Gastroesophageal sphincter (tissue), 4 donors: ENCODE data around the gene BTBD1. TPM values are rescaled to one million over a fixed set of nuclear protein-coding genes. Genes with fewer than 3 reads are reported as not detected.

Experiments used
- ATAC-seq: fragments of 150-250 bp; one replicate; pipeline ENCODE4 v1.9.1; 2016; ENCODE audit warnings: mild to moderate bottlenecking, moderate library complexity
- H3K27ac ChIP-seq, 4 donors: fragments of 200-600 bp; sonication (generic) in 3 of 4; 1 replicate in 3 of 4; 2 replicates in 1 of 4; pipeline ENCODE4 v1.5.1; 2016 to 2019
- H3K27me3 ChIP-seq: fragments of 200-600 bp; sonication (generic); one replicate; pipeline ENCODE4 v1.5.1; 2019
- H3K36me3 ChIP-seq, 2 donors: fragments of 200-600 bp; sonication (generic); one replicate each; pipeline ENCODE4 v1.5.1; 2019; ENCODE audit warnings: control low read depth in 1 of 2
- H3K4me1 ChIP-seq, 3 donors: fragments of 200-600 bp; sonication (generic); 1 replicate in 2 of 3; 2 replicates in 1 of 3; pipeline ENCODE4 v1.5.1; 2016 to 2019; ENCODE audit warnings: control low read depth in 2 of 3
- H3K4me3 ChIP-seq, 2 donors: fragments of 200-600 bp; sonication (generic); one replicate each; pipeline ENCODE4 v1.5.1; 2019; ENCODE audit warnings: mild to moderate bottlenecking in 1 of 2, moderate library complexity in 1 of 2
- H3K9me3 ChIP-seq, 3 donors: fragments of 200-600 bp; sonication (generic); one replicate each; pipeline ENCODE4 v1.5.1; 2017 to 2019; ENCODE audit warnings: control low read depth in 2 of 3
- CTCF ChIP-seq, 4 experiments: fragments of 200-600 bp in 2 of 4; fragments of 450-650 bp in 2 of 4; sonication (generic) in 1 of 4; IDR thresholded peaks; one replicate each; pipeline ENCODE4 v1.5.1; 2017 to 2019; ENCODE audit warnings: antibody characterized with exemption in 4 of 4, mild to moderate bottlenecking in 2 of 4, moderate library complexity in 2 of 4
- EP300 ChIP-seq: sonication (generic); formaldehyde crosslinking; IDR thresholded peaks from one replicate; pipeline ENCODE4 v1.6.1; 2017; ENCODE audit warnings: antibody characterized with exemption, mild to moderate bottlenecking
- POLR2A ChIP-seq, 2 donors: fragments of 450-650 bp; IDR thresholded peaks; one replicate each; pipeline ENCODE4 v1.6.1; 2017; ENCODE audit warnings: antibody characterized with exemption in 2 of 2, mild to moderate bottlenecking in 2 of 2, moderate library complexity in 1 of 2
- POLR2AphosphoS5 ChIP-seq: sonication (generic); formaldehyde crosslinking; IDR thresholded peaks from one replicate; pipeline ENCODE4 v1.6.1; 2017; ENCODE audit warnings: antibody characterized with exemption
- WGBS, 2 donors: methylation state at CpG; one replicate each; pipeline ENCODE4 v1.1.5; 2018; ENCODE audit warnings: low coverage in 1 of 2; 5-methylcytosine and 5-hydroxymethylcytosine counted together
- small RNA-seq, 4 donors: library from RNA; depleted of rRNA; stranded (forward); fragments of <200 nt; gene quantifications; one replicate each; pipeline ENCODE3, GENCODE V24; 2016
- total RNA-seq, 4 donors: library from RNA; depleted of rRNA; stranded (reverse); fragments of >200 nt; gene quantifications; one replicate each; pipeline ENCODE4 v1.1.0, GENCODE V29; 2016

The BTBD1 gene
- total RNA-seq, 4 donors from 2014 or later, result 48.6 to 69.6 (median 60.5) TPM

GRCh38 chr15:82969353-82969752, 97.7 kb downstream of the BTBD1 start:
- Histone ChIP-seq H3K4me1 (no peaks in the 10 kb centered on the region), H3K27me3 (no peaks in the 10 kb centered on the region), H3K36me3 (no peaks in the 10 kb centered on the region), H3K4me3 (no peak overlapping the region), H3K9me3 (no peaks in the 10 kb centered on the region), H3K27ac (no peak overlapping the region)
- 70 to 76% methylated on average over 7 of the region's 7 CpGs for WGBS, 2 donors
- TF ChIP-seq POLR2A (IDR thresholded peaks at IDR 0.05) (no peak), EP300 (no peak), POLR2AphosphoS5 (no peak), CTCF (IDR thresholded peaks at IDR 0.05) (no peak)
- no peak for ATAC-seq

GRCh38 chr15:82968066-82968465, 99.0 kb downstream of the BTBD1 start:
- Histone ChIP-seq H3K9me3 (no peaks in the 10 kb centered on the region), H3K4me1 (no peaks in the 10 kb centered on the region), H3K27ac (no peak overlapping the region), H3K27me3 (no peaks in the 10 kb centered on the region), H3K36me3 (no peaks in the 10 kb centered on the region), H3K4me3 (no peak overlapping the region)
- TF ChIP-seq EP300 (no peak), POLR2AphosphoS5 (no peak), CTCF (IDR thresholded peaks at IDR 0.05) (no peak), POLR2A (IDR thresholded peaks at IDR 0.05) (no peak)
- no peak for ATAC-seq
- WGBS, 2 donors, result 94% methylated on average over 4 of the region's 4 CpGs

- H3K4me3 ChIP-seq, result no peak overlapping the region
- H3K27me3 ChIP-seq, result no peaks in the 10 kb centered on the region
- H3K36me3 ChIP-seq, result no peaks in the 10 kb centered on the region
- WGBS, 2 donors, result 66 to 80% methylated on average over 2 to 4 of the region's 4 CpGs
- H3K27ac ChIP-seq, result no peak overlapping the region
- TF ChIP-seq POLR2AphosphoS5, result no peak
- no peaks in the 10 kb centered on the region for H3K4me1 ChIP-seq
- no peaks in the 10 kb centered on the region for H3K9me3 ChIP-seq
- no peak for ATAC-seq
Observed at GRCh38 chr15:82966671-82967071, 100.4 kb downstream of the BTBD1 start.

Small RNAs within 50 kb of the gene (small RNA-seq; reads per million reads assigned to genes)
- 0 reads per million in 4 donors for gene MIR4515

Other genes starting within 250 kb of the BTBD1 start
- 10 to 100 TPM; 12.0 to 26.8 (median 17.7) TPM for gene HOMER2, start 114.5 kb downstream of the BTBD1 start, total RNA-seq
- 10 to 100 TPM; 15.9 to 29.1 (median 19.7) TPM for gene RAMAC, start 81.0 kb downstream of the BTBD1 start, total RNA-seq
- 10 to 100 TPM in 2 of 4 donors, 1 to 10 TPM in 2; 6.9 to 20.5 (median 9.4) TPM for gene C15orf40, start 55.6 kb downstream of the BTBD1 start, total RNA-seq
- 1 to 10 TPM; 2.3 to 8.1 (median 5.2) TPM for gene TM6SF1, start 40.4 kb upstream of the BTBD1 start, total RNA-seq
- gene HDGFL3, start 140.6 kb upstream of the BTBD1 start, total RNA-seq, result 100 to 1,000 TPM in 1 of 4 donors, 10 to 100 TPM in 3; 59.0 to 175 (median 75.4) TPM
- 1 to 10 TPM in 1 of 4 donors, under 1 TPM in 3; 0.16 to 2.0 (median 0.27) TPM for gene BNC1, start 217.4 kb upstream of the BTBD1 start, total RNA-seq